Activated naive CD8-positive, alpha-beta T cell treated with anti-CD3 and anti-CD28 coated beads for 36 hours (primary cell): Measurements from ENCODE around the gene TP53BP2. TPM values are rescaled to one million over a fixed set of nuclear protein-coding genes. Genes with fewer than 3 reads are reported as not detected.
"Not testable (repeated sequence)": the region's sequence is repeated elsewhere in the genome, so short reads cannot be mapped to it uniquely, and the experiment has no call there.

Experiments used
- DNase-seq: peaks from one replicate; pipeline ENCODE4 v3.0.0; 2021
- H3K27ac Mint-ChIP-seq: one replicate; pipeline ENCODE4 v1.8.0; 2022; ENCODE audit warnings: mild to moderate bottlenecking, moderate library complexity, mixed read lengths
- H3K27me3 Mint-ChIP-seq: one replicate; pipeline ENCODE4 v1.8.0; 2022; ENCODE audit warnings: mild to moderate bottlenecking, mixed read lengths
- H3K36me3 Mint-ChIP-seq: one replicate; pipeline ENCODE4 v1.8.0; 2021; ENCODE audit warnings: mild to moderate bottlenecking, mixed read lengths
- H3K4me1 Mint-ChIP-seq: one replicate; pipeline ENCODE4 v1.8.0; 2021; ENCODE audit warnings: mixed read lengths
- H3K4me3 Mint-ChIP-seq: one replicate; pipeline ENCODE4 v1.8.0; 2022; ENCODE audit warnings: mild to moderate bottlenecking, moderate library complexity, mixed read lengths
- H3K9me3 Mint-ChIP-seq: one replicate; pipeline ENCODE4 v1.8.0; 2022; ENCODE audit warnings: mixed read lengths
- total RNA-seq, 2 experiments: library from RNA; stranded (reverse); gene quantifications; one replicate each; pipeline ENCODE4 v1.2.3, GENCODE V29; 2021

The TP53BP2 gene
- total RNA-seq, 2 experiments from 2014 or later = 34.7 to 35.2 TPM

DNA sequence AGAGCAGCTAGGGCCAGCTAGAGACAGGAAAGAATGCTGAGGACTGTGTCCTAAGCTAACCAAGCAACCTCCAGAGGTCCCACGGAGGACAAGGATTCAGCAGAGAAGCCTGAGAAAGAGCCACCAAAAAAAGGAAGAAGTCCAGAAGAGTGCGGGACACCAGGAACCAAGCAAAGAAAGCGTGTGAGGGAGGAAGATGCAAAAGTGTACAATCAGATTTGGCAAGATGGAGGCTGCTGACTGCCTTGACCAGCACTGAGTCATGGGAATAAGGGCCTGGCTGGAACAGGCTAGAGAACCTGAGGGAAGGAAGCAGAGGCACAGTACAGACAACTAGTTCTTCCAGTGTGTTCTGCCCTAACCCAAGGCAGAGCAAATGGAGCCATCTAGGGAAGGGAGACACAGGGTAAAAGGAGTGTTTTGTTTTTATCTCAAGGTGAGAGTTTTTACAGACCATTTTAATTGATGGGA lies 18.5 kb downstream of the TP53BP2 start:
- H3K27me3 Mint-ChIP-seq = no peaks in the 10 kb centered on the region
- no peaks in the 10 kb centered on the region for H3K9me3 Mint-ChIP-seq
- DNase-seq = no peak
- H3K27ac Mint-ChIP-seq = no peak overlapping the region
- peaks cover 16% of the 10 kb centered on the region for H3K36me3 Mint-ChIP-seq
- no peak overlapping the region for H3K4me3 Mint-ChIP-seq
- H3K4me1 Mint-ChIP-seq = peaks cover 60% of the 10 kb centered on the region

DNA sequence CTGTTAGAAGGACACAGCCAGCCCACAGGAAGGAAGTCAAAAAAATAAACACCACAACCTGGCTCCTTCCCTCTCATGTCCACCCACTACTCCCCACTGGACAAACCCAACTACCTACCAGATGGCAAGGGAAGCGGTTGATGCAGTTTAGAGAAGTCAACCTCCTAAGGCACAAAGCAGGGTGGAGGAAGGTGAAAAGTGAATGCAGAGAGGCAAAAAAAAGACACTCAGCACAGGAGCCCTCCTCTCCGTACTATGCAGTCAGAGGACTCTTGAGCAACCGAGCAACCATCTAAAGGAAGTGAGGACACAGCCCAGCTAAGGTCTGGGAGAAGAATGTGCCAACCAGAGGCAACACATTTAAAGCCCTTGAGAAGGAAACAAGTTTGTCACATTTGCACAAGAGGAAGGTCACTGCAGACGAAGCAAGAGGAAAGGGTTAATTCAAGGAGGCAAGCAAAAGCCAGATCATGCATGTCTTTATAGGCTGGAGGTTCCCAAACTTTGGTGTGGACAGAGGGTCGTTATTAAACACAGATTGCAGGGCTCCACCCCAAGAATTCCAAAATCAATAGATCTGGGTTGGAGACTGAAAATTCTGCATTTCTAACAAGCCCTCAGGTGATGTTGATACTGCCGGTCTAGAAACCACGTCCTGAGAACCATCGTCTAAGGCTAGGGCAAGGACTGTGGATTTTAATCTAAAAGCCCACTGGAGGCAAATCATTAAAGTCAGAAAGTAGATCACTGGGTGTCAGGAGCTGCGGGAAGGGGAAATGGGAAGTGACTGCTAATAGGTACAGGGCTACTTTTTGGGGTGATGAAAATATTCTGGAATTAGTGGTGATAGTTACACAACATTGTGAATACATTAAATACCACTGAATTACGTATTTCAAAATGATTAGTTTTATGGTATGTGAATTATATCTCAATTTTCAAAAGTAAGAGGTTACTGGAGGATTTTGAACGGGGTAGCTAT lies 19.7 kb downstream of the TP53BP2 start:
- H3K9me3 Mint-ChIP-seq = no peaks in the 10 kb centered on the region
- no peak overlapping the region for H3K27ac Mint-ChIP-seq
- H3K27me3 Mint-ChIP-seq = no peaks in the 10 kb centered on the region
- peaks cover 59% of the 10 kb centered on the region for H3K4me1 Mint-ChIP-seq
- no peak overlapping the region for H3K4me3 Mint-ChIP-seq
- H3K36me3 Mint-ChIP-seq = peaks cover 16% of the 10 kb centered on the region
- no peak for DNase-seq

DNA sequence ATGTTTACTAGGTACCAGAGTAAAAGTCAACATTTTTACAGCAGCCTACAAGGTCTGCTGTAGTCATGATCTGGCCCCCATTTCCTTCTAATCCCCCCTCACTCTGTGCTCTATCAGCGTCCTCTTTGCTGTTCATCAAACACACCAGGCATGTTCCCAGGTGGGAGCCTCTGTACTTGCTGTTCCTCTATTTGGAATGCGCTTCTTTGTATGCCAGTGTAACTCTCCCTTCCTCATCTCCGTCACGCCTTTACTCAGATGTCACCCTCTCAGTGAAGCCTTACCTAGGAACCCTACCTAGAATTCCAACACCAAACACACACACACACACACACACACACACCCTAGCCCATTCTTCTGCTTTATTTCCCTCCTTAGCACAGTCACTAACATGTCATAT lies 21.0 kb downstream of the TP53BP2 start:
- H3K36me3 Mint-ChIP-seq = peaks cover 19% of the 10 kb centered on the region
- H3K4me1 Mint-ChIP-seq = peaks cover 57% of the 10 kb centered on the region
- H3K9me3 Mint-ChIP-seq = no peaks in the 10 kb centered on the region
- H3K4me3 Mint-ChIP-seq = no peak overlapping the region
- H3K27me3 Mint-ChIP-seq = no peaks in the 10 kb centered on the region
- no peak overlapping the region for H3K27ac Mint-ChIP-seq
- no peak for DNase-seq

DNA sequence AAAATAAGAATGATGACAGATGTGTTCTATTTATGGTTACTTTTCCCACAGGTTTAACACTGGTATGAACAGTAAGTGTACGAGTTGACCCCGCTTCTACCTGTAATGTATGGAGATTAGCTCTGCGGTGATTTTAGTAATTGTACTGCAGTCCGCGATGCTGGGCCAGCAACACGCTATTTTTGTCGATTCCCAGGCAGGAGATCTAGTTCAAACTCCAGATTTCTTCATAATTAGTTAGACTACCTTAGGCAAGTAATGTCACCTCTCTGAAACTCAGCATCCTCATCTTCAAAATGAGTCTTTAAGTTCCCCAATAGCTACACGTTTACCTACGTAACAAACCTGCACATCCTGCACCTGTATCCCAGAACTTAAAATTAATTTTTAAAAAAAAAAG lies 21.5 kb downstream of the TP53BP2 start:
- Mint-ChIP-seq H3K4me1 (peaks cover 53% of the 10 kb centered on the region), H3K27me3 (no peaks in the 10 kb centered on the region), H3K27ac (no peak overlapping the region), H3K9me3 (no peaks in the 10 kb centered on the region), H3K36me3 (peaks cover 20% of the 10 kb centered on the region), H3K4me3 (no peak overlapping the region)
- DNase-seq = no peak

DNA sequence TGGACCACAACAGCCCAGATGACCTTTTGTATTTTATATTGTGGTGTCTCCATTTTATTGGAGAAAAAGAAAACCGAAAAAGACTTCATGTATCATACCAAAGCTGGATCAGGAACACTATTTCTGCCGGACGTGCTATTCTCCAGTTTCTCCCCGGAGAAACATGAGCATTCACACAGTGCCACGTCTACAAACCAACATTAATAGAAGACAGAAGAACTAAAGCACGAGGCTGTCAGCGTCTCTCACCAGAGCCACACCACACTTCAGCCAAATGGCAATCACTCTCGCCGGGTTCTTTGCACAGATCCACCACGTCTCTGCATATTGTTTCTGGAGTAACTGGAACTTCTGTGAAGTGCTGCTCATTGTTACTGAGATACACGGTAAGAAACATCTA lies 24.8 kb downstream of the TP53BP2 start:
- Mint-ChIP-seq H3K9me3 (no peaks in the 10 kb centered on the region), H3K4me1 (peaks cover 34% of the 10 kb centered on the region), H3K27ac (no peak overlapping the region), H3K27me3 (no peaks in the 10 kb centered on the region), H3K4me3 (no peak overlapping the region), H3K36me3 (peaks cover 17% of the 10 kb centered on the region)
- DNase-seq = no peak

DNA sequence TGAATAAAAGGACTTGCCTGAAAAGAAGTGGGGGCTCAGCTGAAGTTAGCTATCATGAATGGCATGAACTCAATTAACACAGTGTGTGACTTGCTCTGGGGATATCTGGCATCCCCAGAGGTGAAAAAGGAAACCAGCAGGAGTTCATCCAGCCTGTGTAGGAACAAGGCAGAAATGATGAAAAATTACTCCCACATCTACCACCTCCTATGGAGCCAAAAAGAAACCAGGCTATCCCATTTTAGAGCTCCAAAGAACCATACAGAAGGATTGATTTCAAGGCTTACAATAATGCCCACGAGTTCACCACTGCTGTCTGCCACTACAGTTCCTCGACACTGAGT lies 25.3 kb downstream of the TP53BP2 start:
- Mint-ChIP-seq H3K36me3 (peaks cover 17% of the 10 kb centered on the region), H3K4me3 (no peak overlapping the region), H3K9me3 (no peaks in the 10 kb centered on the region), H3K4me1 (peaks cover 32% of the 10 kb centered on the region), H3K27me3 (no peaks in the 10 kb centered on the region), H3K27ac (no peak overlapping the region)
- no peak for DNase-seq

DNA sequence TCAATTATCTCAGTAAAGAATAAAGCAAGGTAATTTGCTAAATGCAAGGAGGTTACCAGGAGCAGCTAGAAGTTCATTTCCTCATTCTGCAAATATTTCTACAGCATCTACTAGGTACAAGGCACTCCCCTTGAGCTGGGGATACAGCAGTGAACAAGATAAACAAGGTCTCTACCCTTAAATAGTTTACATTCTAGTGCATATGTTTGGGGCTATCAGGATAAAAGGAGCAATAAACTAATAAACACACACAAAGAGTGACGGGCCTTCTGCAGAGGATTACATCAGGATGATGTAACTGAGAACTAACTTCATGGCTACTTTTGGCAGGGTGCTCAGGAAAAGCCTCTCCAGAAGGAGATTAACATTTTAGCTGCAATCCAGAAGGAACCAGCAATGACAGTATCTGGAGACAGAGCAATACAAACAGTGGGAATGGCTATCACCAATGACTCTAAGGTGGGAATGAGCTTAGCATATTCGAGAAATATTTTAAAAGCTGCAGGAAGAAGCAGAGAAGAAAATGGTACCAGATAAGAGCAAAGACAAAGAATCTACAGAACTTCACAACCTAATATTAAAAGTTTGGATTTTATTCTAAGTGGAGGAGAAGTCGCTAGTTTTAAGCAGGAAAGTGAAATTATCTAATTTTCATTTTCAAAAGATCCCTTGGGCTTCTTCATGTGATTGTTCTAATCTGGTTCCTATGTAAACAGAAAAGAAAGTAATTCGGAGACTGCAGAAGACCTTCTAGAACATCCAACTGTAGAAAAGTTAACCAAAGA lies 25.8 kb downstream of the TP53BP2 start:
- no peak overlapping the region for H3K4me3 Mint-ChIP-seq
- peaks cover 30% of the 10 kb centered on the region for H3K4me1 Mint-ChIP-seq
- no peak overlapping the region for H3K27ac Mint-ChIP-seq
- no peaks in the 10 kb centered on the region for H3K9me3 Mint-ChIP-seq
- H3K36me3 Mint-ChIP-seq = peaks cover 16% of the 10 kb centered on the region
- H3K27me3 Mint-ChIP-seq = no peaks in the 10 kb centered on the region
- no peak for DNase-seq

DNA sequence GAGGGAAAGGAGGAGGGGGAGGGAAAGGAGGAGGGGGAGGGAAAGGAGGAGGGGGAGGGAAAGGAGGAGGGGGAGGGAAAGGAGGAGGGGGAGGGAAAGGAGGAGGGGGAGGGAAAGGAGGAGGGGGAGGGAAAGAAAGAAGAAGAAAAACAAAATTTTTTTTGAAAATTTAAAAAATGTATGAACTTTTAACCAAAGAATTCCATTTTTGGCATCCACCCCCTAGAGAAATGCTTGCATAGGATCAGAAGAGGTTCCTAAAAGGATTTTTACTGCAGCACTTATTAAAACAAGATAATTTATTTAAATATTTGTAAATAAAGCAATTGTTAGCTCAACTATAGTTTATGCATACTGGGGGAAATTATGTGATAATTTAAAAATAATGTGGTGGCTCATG lies 28.5 kb downstream of the TP53BP2 start:
- not testable (repeated sequence) for H3K4me3 Mint-ChIP-seq, DNase-seq, H3K27me3 Mint-ChIP-seq, H3K27ac Mint-ChIP-seq, H3K9me3 Mint-ChIP-seq
- Mint-ChIP-seq H3K4me1 (peaks cover 26% of the 10 kb centered on the region), H3K36me3 (peaks cover 36% of the 10 kb centered on the region)

DNA sequence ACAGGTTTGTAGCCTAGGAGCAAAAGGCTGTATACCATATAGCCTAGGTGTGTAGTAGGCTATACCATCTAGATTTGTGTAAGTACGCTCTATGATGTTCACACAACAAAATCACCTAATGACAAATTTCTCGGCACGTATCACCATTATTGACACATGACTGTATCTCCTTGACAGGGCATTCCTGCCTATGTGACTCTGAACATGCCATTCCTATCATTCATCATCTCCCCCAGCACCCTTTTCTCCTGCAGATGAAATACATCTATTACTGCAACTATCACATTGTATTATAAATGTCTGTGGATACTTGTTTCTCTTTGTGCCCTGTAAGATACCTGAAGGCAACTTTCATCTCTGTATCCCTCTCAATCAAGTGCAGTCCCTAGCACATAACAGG lies 29.9 kb downstream of the TP53BP2 start:
- no peaks in the 10 kb centered on the region for H3K27me3 Mint-ChIP-seq
- no peak for DNase-seq
- H3K27ac Mint-ChIP-seq = no peak overlapping the region
- H3K36me3 Mint-ChIP-seq = peaks cover 40% of the 10 kb centered on the region
- H3K4me1 Mint-ChIP-seq = peaks cover 26% of the 10 kb centered on the region
- H3K9me3 Mint-ChIP-seq = no peaks in the 10 kb centered on the region
- no peak overlapping the region for H3K4me3 Mint-ChIP-seq

DNA sequence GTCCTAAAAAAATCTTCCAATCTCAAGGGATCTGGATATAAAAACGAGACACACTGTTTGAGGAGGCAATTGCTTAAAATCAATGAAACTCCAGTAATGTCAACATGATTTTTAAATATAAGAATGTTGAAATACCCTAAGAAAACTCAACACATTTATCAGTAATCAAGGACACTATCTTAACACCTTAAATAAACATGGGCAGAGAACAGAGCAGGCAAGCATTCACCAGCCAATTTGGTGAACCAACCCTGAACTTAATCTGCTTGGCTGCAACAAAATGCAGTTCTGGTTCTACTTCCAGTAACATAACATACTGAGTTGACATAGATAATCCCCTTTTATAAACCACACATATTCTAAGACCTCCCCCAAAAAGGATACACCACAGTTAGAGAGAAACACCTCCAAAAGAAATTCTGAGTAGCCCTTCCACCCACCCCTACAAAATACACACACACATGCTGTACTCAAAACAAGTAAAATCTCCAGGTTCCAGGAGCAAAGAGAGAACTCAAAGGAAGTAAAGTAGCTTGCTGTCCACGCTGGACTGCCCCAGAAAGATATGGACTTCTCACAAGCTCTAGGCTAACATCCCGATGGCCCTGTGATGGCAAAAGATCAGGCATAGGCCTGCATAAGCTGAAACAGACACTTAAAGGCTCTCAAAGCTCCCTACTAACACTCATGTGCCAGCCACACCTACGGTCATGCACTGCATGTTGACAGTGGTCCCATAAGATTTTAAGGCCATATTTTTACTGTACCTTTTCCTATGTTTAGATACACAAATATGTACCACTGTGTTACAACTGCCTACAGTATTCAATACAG lies 30.5 kb downstream of the TP53BP2 start:
- peaks cover 26% of the 10 kb centered on the region for H3K4me1 Mint-ChIP-seq
- H3K27me3 Mint-ChIP-seq = no peaks in the 10 kb centered on the region
- no peak overlapping the region for H3K27ac Mint-ChIP-seq
- no peak overlapping the region for H3K4me3 Mint-ChIP-seq
- peaks cover 41% of the 10 kb centered on the region for H3K36me3 Mint-ChIP-seq
- H3K9me3 Mint-ChIP-seq = no peaks in the 10 kb centered on the region
- no peak for DNase-seq

DNA sequence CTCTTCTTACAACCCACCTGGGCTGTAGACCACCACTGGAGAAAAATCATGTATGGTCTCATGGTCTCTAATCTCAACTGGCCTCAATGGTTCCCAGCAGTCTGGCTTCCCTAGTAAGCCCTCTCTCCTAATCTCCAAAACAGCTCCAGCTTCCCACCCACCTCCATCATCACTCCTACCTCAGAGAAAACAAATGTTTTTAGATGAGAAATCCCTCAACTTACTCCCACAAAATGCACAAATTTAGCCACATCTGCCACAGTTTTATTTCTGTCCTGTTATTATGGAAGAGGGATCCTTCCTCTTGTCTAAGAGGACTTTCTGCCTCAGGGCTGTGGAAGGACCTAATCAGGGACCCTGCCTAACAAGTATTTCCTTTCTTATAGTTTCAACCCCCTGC lies 32.1 kb downstream of the TP53BP2 start:
- Mint-ChIP-seq H3K36me3 (peaks cover 32% of the 10 kb centered on the region), H3K4me3 (no peak overlapping the region), H3K4me1 (peaks cover 26% of the 10 kb centered on the region), H3K9me3 (no peaks in the 10 kb centered on the region), H3K27ac (no peak overlapping the region), H3K27me3 (no peaks in the 10 kb centered on the region)
- DNase-seq = no peak

DNA sequence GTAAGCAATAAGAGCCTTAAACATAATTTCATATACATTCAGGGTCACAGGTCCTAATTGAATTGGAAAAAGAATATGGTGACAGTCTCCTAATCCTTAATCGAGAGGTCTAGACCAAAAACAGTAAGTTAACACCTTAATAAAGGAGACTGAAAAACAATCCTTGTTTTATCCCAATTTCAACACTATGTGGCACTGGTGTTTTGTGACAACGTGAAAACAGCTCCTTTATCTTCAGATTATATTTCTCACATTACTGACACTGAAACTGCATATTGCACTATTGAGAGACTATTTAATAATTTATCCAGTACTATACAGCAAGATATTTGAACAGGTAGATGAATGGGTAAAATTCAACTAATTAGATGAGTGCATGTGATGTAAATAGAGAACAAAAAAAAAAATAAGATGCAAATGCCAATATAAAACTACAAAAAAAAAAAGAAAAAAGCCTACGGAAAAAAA lies 34.1 kb downstream of the TP53BP2 start:
- Mint-ChIP-seq H3K4me1 (peaks cover 26% of the 10 kb centered on the region), H3K36me3 (peaks cover 36% of the 10 kb centered on the region), H3K9me3 (no peaks in the 10 kb centered on the region), H3K27ac (no peak overlapping the region), H3K27me3 (no peaks in the 10 kb centered on the region), H3K4me3 (no peak overlapping the region)
- no peak for DNase-seq

DNA sequence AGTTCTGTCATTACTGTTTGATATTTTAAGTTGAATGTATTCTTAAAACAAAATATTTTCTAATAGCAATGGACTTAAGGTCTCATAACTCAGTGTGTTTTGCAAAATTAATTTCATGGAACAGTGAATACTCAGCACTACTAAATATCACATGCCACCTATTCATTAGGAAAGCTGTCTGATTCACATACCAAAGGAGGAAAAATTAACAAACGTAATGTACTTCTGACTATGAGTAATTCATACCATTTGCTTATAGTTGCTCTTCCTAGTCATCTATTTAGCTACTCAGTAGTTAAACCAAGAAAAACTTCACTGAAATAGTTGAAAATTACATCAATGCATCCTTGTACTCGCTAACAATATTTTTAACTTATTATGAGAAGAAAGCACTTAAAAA lies 35.2 kb downstream of the TP53BP2 start:
- DNase-seq = no peak
- peaks cover 23% of the 10 kb centered on the region for H3K4me1 Mint-ChIP-seq
- no peaks in the 10 kb centered on the region for H3K9me3 Mint-ChIP-seq
- no peaks in the 10 kb centered on the region for H3K27me3 Mint-ChIP-seq
- H3K27ac Mint-ChIP-seq = no peak overlapping the region
- peaks cover 41% of the 10 kb centered on the region for H3K36me3 Mint-ChIP-seq
- H3K4me3 Mint-ChIP-seq = no peak overlapping the region

DNA sequence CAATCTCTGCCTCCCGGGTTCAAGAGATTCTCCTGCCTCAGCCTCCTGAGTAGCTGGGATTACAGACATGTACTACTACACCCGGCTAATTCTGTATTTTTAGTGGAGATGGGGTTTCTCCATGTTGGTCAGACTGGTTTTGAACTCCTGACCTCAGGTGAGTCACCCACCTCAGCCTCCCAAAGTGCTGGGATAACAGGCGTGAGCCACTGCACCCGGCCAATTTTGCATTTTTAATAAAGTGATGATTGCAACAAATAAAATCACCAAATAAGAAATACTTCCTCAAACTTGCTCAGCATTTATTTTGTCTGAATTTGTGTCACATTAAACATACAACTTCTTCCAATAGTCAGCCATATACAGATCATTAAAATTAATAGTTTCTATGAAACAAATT lies 35.8 kb downstream of the TP53BP2 start:
- not testable (repeated sequence) for H3K4me3 Mint-ChIP-seq, DNase-seq, H3K9me3 Mint-ChIP-seq, H3K27me3 Mint-ChIP-seq, H3K27ac Mint-ChIP-seq
- H3K36me3 Mint-ChIP-seq = peaks cover 41% of the 10 kb centered on the region
- H3K4me1 Mint-ChIP-seq = peaks cover 18% of the 10 kb centered on the region

DNA sequence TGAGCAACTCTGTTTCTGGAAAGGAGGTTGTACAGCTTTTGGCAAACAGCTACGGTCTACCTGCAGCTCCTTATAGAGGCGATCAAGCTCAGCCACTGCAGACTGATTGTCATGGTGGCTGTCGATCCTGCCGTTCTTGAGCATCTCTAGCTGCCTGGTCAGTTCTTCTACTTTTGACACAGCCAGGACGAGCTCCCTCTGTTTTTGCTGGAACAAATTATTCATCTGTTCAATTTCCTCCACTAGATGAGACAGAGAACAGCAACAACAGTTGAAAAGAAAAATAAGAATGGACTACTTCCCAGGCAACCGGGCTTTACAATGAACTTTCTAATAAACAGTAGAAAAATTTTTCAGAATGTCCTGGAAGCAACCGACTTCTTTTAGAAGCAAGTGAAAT lies 42.5 kb downstream of the TP53BP2 start:
- no peaks in the 10 kb centered on the region for H3K4me1 Mint-ChIP-seq
- H3K4me3 Mint-ChIP-seq = no peak overlapping the region
- H3K9me3 Mint-ChIP-seq = no peaks in the 10 kb centered on the region
- no peak for DNase-seq
- peaks cover 30% of the 10 kb centered on the region for H3K36me3 Mint-ChIP-seq
- H3K27ac Mint-ChIP-seq = no peak overlapping the region
- no peaks in the 10 kb centered on the region for H3K27me3 Mint-ChIP-seq
